ENCODE results near the gene MET. TPM values are rescaled to one million over a fixed set of nuclear protein-coding genes. Genes with fewer than 3 reads are reported as not detected.

Gene MET
- total RNA-seq, 1 donor from 2014 or later = 15.2 TPM

- no peaks in the 10 kb centered on the region for H3K9me3 ChIP-seq
- no peaks in the 10 kb centered on the region for H3K36me3 ChIP-seq
- TF ChIP-seq POLR2A (IDR thresholded peaks at IDR 0.05) (no peak), POLR2AphosphoS5 (IDR thresholded peaks at IDR 0.05; ENCODE audit: insufficient read depth in 1 of 2, low read depth in 1 of 2) (no peak)
- TF ChIP-seq, protein P1, sequence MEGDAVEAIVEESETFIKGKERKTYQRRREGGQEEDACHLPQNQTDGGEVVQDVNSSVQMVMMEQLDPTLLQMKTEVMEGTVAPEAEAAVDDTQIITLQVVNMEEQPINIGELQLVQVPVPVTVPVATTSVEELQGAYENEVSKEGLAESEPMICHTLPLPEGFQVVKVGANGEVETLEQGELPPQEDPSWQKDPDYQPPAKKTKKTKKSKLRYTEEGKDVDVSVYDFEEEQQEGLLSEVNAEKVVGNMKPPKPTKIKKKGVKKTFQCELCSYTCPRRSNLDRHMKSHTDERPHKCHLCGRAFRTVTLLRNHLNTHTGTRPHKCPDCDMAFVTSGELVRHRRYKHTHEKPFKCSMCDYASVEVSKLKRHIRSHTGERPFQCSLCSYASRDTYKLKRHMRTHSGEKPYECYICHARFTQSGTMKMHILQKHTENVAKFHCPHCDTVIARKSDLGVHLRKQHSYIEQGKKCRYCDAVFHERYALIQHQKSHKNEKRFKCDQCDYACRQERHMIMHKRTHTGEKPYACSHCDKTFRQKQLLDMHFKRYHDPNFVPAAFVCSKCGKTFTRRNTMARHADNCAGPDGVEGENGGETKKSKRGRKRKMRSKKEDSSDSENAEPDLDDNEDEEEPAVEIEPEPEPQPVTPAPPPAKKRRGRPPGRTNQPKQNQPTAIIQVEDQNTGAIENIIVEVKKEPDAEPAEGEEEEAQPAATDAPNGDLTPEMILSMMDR (IDR thresholded peaks at IDR 0.05) = no peak
- H3K4me3 ChIP-seq = no peak overlapping the region
- H3K4me1 ChIP-seq = peaks cover 29% of the 10 kb centered on the region
- DNase-seq (ENCODE audit: extremely low spot score in 2 of 2) = no peak
- H3K27ac ChIP-seq = no peak overlapping the region
- intact Hi-C loops (cut with DNase I) = loop anchor here (10.0 kb wide), 1 partner anchor 106 kb away; the partner anchor contains the start of gene MET
- H3K27me3 ChIP-seq = no peaks in the 10 kb centered on the region
Observed at GRCh38 chr7:116780521-116780920, 108.5 kb downstream of the MET start.

- no peak overlapping the region for H3K4me3 ChIP-seq
- H3K36me3 ChIP-seq = no peaks in the 10 kb centered on the region
- TF ChIP-seq POLR2AphosphoS5 (IDR thresholded peaks at IDR 0.05; ENCODE audit: insufficient read depth in 1 of 2, low read depth in 1 of 2) (no peak), POLR2A (IDR thresholded peaks at IDR 0.05) (no peak)
- TF ChIP-seq, protein P1 (IDR thresholded peaks at IDR 0.05) = no peak
- H3K27ac ChIP-seq = no peak overlapping the region
- H3K9me3 ChIP-seq = no peaks in the 10 kb centered on the region
- intact Hi-C loops (cut with DNase I) = loop anchor here (10.0 kb wide), 1 partner anchor 106 kb away; the partner anchor contains the start of gene MET
- peaks cover 29% of the 10 kb centered on the region for H3K4me1 ChIP-seq
- no peaks in the 10 kb centered on the region for H3K27me3 ChIP-seq
- DNase-seq (ENCODE audit: extremely low spot score in 2 of 2) = no peak
Observed at GRCh38 chr7:116780966-116781365, 109.0 kb downstream of the MET start.

- no peaks in the 10 kb centered on the region for H3K36me3 ChIP-seq
- intact Hi-C loops (cut with DNase I) = loop anchor here (10.0 kb wide), 1 partner anchor 107 kb away; the partner anchor contains the start of gene MET
- H3K4me3 ChIP-seq = no peak overlapping the region
- no peaks in the 10 kb centered on the region for H3K27me3 ChIP-seq
- H3K4me1 ChIP-seq = peaks cover 29% of the 10 kb centered on the region
- no peak for TF ChIP-seq POLR2AphosphoS5 (IDR thresholded peaks at IDR 0.05; ENCODE audit: insufficient read depth in 1 of 2, low read depth in 1 of 2)
- TF ChIP-seq POLR2A (IDR thresholded peaks at IDR 0.05) = no peak
- TF ChIP-seq, protein P1 (IDR thresholded peaks at IDR 0.05) = no peak
- H3K9me3 ChIP-seq = no peaks in the 10 kb centered on the region
- no peak overlapping the region for H3K27ac ChIP-seq
- DNase-seq (ENCODE audit: extremely low spot score in 2 of 2) = no peak
Observed at GRCh38 chr7:116781584-116781983, 109.6 kb downstream of the MET start.

GRCh38 chr7:116782177-116782711 lies 110.2 kb downstream of the MET start:
- no peaks in the 10 kb centered on the region for H3K27me3 ChIP-seq
- intact Hi-C loops (cut with DNase I) = loop anchor here (10.0 kb wide), 1 partner anchor 107 kb away; the partner anchor contains the start of gene MET
- no peak overlapping the region for H3K4me3 ChIP-seq
- no peak overlapping the region for H3K27ac ChIP-seq
- no peaks in the 10 kb centered on the region for H3K9me3 ChIP-seq
- peaks cover 28% of the 10 kb centered on the region for H3K4me1 ChIP-seq
- no peak for DNase-seq (ENCODE audit: extremely low spot score in 2 of 2)
- H3K36me3 ChIP-seq = no peaks in the 10 kb centered on the region
- TF ChIP-seq, protein P1 (IDR thresholded peaks at IDR 0.05) = no peak
- TF ChIP-seq POLR2A (IDR thresholded peaks at IDR 0.05) (no peak), POLR2AphosphoS5 (IDR thresholded peaks at IDR 0.05; ENCODE audit: insufficient read depth in 1 of 2, low read depth in 1 of 2) (no peak)

DNA sequence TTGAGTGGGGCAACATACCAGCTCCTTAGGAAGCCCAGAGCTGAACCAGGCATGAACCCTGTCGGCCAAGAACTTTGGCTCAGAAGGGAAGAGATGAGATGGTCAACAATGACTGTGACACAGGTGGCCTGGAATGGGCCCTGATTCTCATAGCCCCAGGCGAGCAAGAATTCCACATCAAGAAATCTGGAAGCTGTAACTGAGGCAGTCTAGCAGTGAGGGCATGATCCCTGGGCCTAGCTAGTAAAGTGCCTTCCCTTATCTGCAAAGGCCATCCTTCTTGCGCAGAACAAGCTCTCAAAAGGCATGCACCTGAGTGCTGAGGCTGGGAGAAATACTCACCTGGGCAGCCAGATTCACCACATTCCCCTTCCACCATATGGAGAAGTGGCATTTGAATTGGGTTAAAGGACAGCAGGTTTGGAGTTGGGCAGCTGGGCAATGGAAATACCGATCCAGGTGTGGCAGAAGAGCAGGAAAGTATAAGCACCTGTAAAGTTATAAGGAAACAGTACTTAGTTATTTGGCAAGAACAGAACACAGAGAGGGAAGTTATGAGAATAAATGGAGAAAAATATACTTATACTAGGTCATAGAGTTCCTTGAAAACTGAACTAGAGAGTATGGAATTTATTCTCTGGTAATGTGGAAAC lies 111.8 kb downstream of the MET start:
- no peak for TF ChIP-seq POLR2AphosphoS5 (IDR thresholded peaks at IDR 0.05; ENCODE audit: insufficient read depth in 1 of 2, low read depth in 1 of 2)
- TF ChIP-seq, protein P1 (IDR thresholded peaks at IDR 0.05) = no peak
- H3K27ac ChIP-seq = no peak overlapping the region
- no peaks in the 10 kb centered on the region for H3K9me3 ChIP-seq
- no peaks in the 10 kb centered on the region for H3K36me3 ChIP-seq
- no peaks in the 10 kb centered on the region for H3K27me3 ChIP-seq
- H3K4me1 ChIP-seq = peaks cover 14% of the 10 kb centered on the region
- no peak for DNase-seq (ENCODE audit: extremely low spot score in 2 of 2)
- no peak overlapping the region for H3K4me3 ChIP-seq
- intact Hi-C loops (cut with DNase I) = loop anchor here (10.0 kb wide), 1 partner anchor 109 kb away; the partner anchor contains the start of gene MET
